ENCODE results near the gene NRP2.
A peak's percentile ranks its signal among the peaks of the same experiment; 100 is the strongest.

Gene NRP2

GRCh38 chr2:205771666-205772065 lies 89.4 kb downstream of the NRP2 start:
- DNase-seq (ENCODE audit: low spot score) = no peak
- TF ChIP-seq CTCF (IDR thresholded peaks at IDR 0.05) = no peak
- Histone ChIP-seq H3K27ac (no peak overlapping the region), H3K4me3 (no peak overlapping the region)

- Histone ChIP-seq H3K4me3 (no peak overlapping the region), H3K27ac (no peak overlapping the region)
- DNase-seq (ENCODE audit: low spot score) = no peak
- no peak for TF ChIP-seq CTCF (IDR thresholded peaks at IDR 0.05)
Observed at GRCh38 chr2:205772983-205773382, 90.7 kb downstream of the NRP2 start.

- no peak for DNase-seq (ENCODE audit: low spot score)
- H3K27ac ChIP-seq = no peak overlapping the region
- no peak for TF ChIP-seq CTCF (IDR thresholded peaks at IDR 0.05)
- H3K4me3 ChIP-seq = no peak overlapping the region
Observed at GRCh38 chr2:205773989-205774388, 91.7 kb downstream of the NRP2 start.

- no peak for DNase-seq (ENCODE audit: low spot score)
- no peak for TF ChIP-seq CTCF (IDR thresholded peaks at IDR 0.05)
- H3K4me3 ChIP-seq = no peak overlapping the region
- no peak overlapping the region for H3K27ac ChIP-seq
Observed at GRCh38 chr2:205775097-205775877, 93.0 kb downstream of the NRP2 start.

- Histone ChIP-seq H3K27ac (no peak overlapping the region), H3K4me3 (no peak overlapping the region)
- no peak for DNase-seq (ENCODE audit: low spot score)
- peak; percentile 56 for TF ChIP-seq CTCF (IDR thresholded peaks at IDR 0.05)
Observed at GRCh38 chr2:205776139-205776538, 93.8 kb downstream of the NRP2 start.

- no peak for TF ChIP-seq CTCF (IDR thresholded peaks at IDR 0.05)
- Histone ChIP-seq H3K27ac (no peak overlapping the region), H3K4me3 (no peak overlapping the region)
- no peak for DNase-seq (ENCODE audit: low spot score)
Observed at GRCh38 chr2:205776720-205777119, 94.4 kb downstream of the NRP2 start.

- Histone ChIP-seq H3K4me3 (no peak overlapping the region), H3K27ac (no peak overlapping the region)
- TF ChIP-seq CTCF (IDR thresholded peaks at IDR 0.05) = no peak
- no peak for DNase-seq (ENCODE audit: low spot score)
Observed at GRCh38 chr2:205778356-205778755, 96.1 kb downstream of the NRP2 start.
